PC-9 (cell line): ENCODE data around the gene NELL2.

Experiments
- EZH2 ChIP-seq: fragments of 200-600 bp; sonication (generic); IDR thresholded peaks from 2 replicates; pipeline ENCODE4 v1.8.0; 2017; ENCODE audit warnings: antibody characterized with exemption, low read depth
- TF ChIP-seq, protein P1 (sequence below): fragments of 200-600 bp; sonication (generic); conservative IDR thresholded peaks from 2 replicates; pipeline ENCODE4 v1.6.1; 2017; ENCODE audit warnings: mixed run types, antibody characterized with exemption, mild to moderate bottlenecking, moderate library complexity

DNA sequence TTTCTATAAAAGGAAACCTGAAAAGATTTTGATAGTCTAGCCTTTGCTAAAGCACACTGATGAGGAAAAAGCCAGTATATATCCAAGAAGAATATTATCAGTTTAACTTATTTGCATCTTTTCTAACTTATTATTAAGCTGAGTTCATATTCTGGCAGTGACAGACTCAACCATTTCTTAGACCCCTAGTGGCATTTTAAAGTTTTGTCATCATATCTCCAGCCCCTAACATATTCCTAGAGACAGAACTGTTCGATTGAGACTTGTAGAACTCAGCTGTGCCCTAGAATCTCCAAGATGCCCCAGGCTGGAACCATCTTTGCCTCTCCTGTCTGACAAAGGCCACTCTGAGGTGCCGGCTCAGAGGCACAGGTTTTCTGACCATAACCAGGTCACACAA lies 365.6 kb downstream of the NELL2 start:
- TF ChIP-seq, protein P1, sequence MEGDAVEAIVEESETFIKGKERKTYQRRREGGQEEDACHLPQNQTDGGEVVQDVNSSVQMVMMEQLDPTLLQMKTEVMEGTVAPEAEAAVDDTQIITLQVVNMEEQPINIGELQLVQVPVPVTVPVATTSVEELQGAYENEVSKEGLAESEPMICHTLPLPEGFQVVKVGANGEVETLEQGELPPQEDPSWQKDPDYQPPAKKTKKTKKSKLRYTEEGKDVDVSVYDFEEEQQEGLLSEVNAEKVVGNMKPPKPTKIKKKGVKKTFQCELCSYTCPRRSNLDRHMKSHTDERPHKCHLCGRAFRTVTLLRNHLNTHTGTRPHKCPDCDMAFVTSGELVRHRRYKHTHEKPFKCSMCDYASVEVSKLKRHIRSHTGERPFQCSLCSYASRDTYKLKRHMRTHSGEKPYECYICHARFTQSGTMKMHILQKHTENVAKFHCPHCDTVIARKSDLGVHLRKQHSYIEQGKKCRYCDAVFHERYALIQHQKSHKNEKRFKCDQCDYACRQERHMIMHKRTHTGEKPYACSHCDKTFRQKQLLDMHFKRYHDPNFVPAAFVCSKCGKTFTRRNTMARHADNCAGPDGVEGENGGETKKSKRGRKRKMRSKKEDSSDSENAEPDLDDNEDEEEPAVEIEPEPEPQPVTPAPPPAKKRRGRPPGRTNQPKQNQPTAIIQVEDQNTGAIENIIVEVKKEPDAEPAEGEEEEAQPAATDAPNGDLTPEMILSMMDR, result no peak
- no peak for TF ChIP-seq EZH2
